H1 (cell line): ENCODE measurements around the gene CAMTA1. TPM values are rescaled to one million over a fixed set of nuclear protein-coding genes. Genes with fewer than 3 reads are reported as not detected.

ENCODE experiments used
- CTCF ChIA-PET: fragments of 300-600 bp; sonication (Branson Sonifier 250); formaldehyde crosslinking; loops from one replicate; lab custom pipeline; 2021; ENCODE audit not compliant: partially characterized antibody; lab: Charles Lee
- POLR2A ChIA-PET: fragments of 300-600 bp; sonication (Branson Sonifier 250); formaldehyde crosslinking; loops from one replicate; lab custom pipeline; 2021; ENCODE audit warnings: inconsistent platforms; ENCODE audit not compliant: partially characterized antibody; lab: Charles Lee
- DNase-seq, 2 experiments: peaks; one replicate each; pipeline versions ENCODE4 v3.0.0 to v3.0.0-alpha.2; 2010 to 2022; ENCODE audit warnings: low spot score in 2 of 2, low read depth in 1 of 2, mixed read lengths in 1 of 2
- FAIRE-seq: peaks from 2 replicates; lab custom pipeline; 2011; peaks lifted over from hg19 to GRCh38; lab: Jason Lieb, UNC
- H2AFZ ChIP-seq: 2 replicates; pipeline ENCODE4 v1.8.1; 2012; ENCODE audit warnings: low read length, inconsistent platforms
- H2AK5ac ChIP-seq: 2 replicates; pipeline ENCODE4 v1.6.1; 2013; ENCODE audit warnings: low read depth, low read length
- H2BK120ac ChIP-seq: replicated peaks from 2 replicates; pipeline ENCODE3; 2013; ENCODE audit warnings: low read depth, low read length, inconsistent platforms
- H2BK12ac ChIP-seq: 2 replicates; pipeline ENCODE4 v1.6.1; 2013; ENCODE audit warnings: low read depth, low read length
- H2BK15ac ChIP-seq: 2 replicates; pipeline ENCODE4 v1.6.1; 2013; ENCODE audit warnings: low read length
- H2BK20ac ChIP-seq: 2 replicates; pipeline ENCODE4 v1.6.1; 2013; ENCODE audit warnings: low read length
- H2BK5ac ChIP-seq: 2 replicates; pipeline ENCODE4 v1.6.1; 2013; ENCODE audit warnings: low read depth, low read length
- H3K14ac ChIP-seq: 2 replicates; pipeline ENCODE4 v1.6.1; 2013; ENCODE audit warnings: inconsistent platforms; ENCODE audit not compliant: insufficient read length
- H3K18ac ChIP-seq: 2 replicates; pipeline ENCODE4 v1.6.1; 2013; ENCODE audit warnings: low read length; ENCODE audit errors: extremely low read depth
- H3K23ac ChIP-seq: 2 replicates; pipeline ENCODE4 v1.6.1; 2013; ENCODE audit warnings: inconsistent platforms; ENCODE audit not compliant: insufficient read length
- H3K23me2 ChIP-seq: 2 replicates; pipeline ENCODE4 v1.6.1; 2013; ENCODE audit warnings: low read depth, low read length
- H3K27ac ChIP-seq: 2 replicates; pipeline ENCODE4 v1.6.1; 2011; ENCODE audit warnings: low read depth, low read length, inconsistent platforms
- H3K27me3 ChIP-seq, 4 experiments: replicated peaks in 1 of 4; 1 replicate in 1 of 4; 2 replicates in 3 of 4; pipeline versions ENCODE4 v1.6.1 to v1.8.1; 2011 to 2013; ENCODE audit warnings: low read length in 3 of 4, mild to moderate bottlenecking in 3 of 4, inconsistent platforms in 2 of 4, mixed read lengths in 2 of 4, moderate library complexity in 1 of 4; ENCODE audit not compliant: control insufficient read depth in 3 of 4, insufficient read depth in 3 of 4; ENCODE audit errors: extremely low read depth in 1 of 4
- H3K36me3 ChIP-seq, 4 experiments: 2 replicates each; pipeline versions ENCODE4 v1.6.1 to v1.8.1; 2011 to 2013; ENCODE audit warnings: mild to moderate bottlenecking in 4 of 4, low read length in 3 of 4, moderate library complexity in 2 of 4, control low read depth in 1 of 4, inconsistent platforms in 1 of 4; ENCODE audit not compliant: insufficient read depth in 4 of 4, control insufficient read depth in 2 of 4
- H3K4ac ChIP-seq: replicated peaks from 2 replicates; pipeline ENCODE3; 2013; ENCODE audit warnings: low read length, low read depth, mixed read lengths, inconsistent platforms; ENCODE audit not compliant: insufficient read length
- H3K4me1 ChIP-seq, 4 experiments: replicated peaks in 1 of 4; 1 replicate in 1 of 4; 2 replicates in 3 of 4; pipeline versions ENCODE4 v1.6.1 to v1.8.1; 2011 to 2013; ENCODE audit warnings: low read length in 3 of 4, inconsistent platforms in 2 of 4, mixed read lengths in 1 of 4; ENCODE audit not compliant: insufficient read depth in 4 of 4, control insufficient read depth in 3 of 4
- H3K4me2 ChIP-seq, 2 experiments: 2 replicates each; pipeline versions ENCODE4 v1.6.1 to v1.8.1; 2011 to 2013; ENCODE audit warnings: low read depth in 2 of 2, low read length in 2 of 2, control low read depth in 1 of 2, inconsistent platforms in 1 of 2, mild to moderate bottlenecking in 1 of 2; ENCODE audit not compliant: insufficient read depth in 1 of 2
- H3K4me3 ChIP-seq, 4 experiments: fragments of 200-600, 300-600 bp in 1 of 4; sonication (generic), shearing (Covaris generic), sonication (Bioruptor Twin) in 1 of 4; 2 replicates each; pipeline versions ENCODE4 v1.5.1 to v1.8.1; 2011 to 2016; ENCODE audit warnings: low read length in 4 of 4, low read depth in 3 of 4, control low read depth in 2 of 4, inconsistent platforms in 2 of 4, mild to moderate bottlenecking in 2 of 4, mixed read lengths in 1 of 4, moderate library complexity in 1 of 4; ENCODE audit not compliant: insufficient read depth in 2 of 4; ENCODE audit errors: extremely low read depth in 1 of 4
- H3K56ac ChIP-seq: replicated peaks from 2 replicates; pipeline ENCODE3; 2013; ENCODE audit warnings: low read depth, mild to moderate bottlenecking, mixed read lengths, low read length, inconsistent platforms; ENCODE audit not compliant: insufficient read length
- H3K79me1 ChIP-seq: 2 replicates; pipeline ENCODE4 v1.6.1; 2013; ENCODE audit warnings: low read depth, low read length, control low read depth
- H3K79me2 ChIP-seq, 2 experiments: 2 replicates each; pipeline versions ENCODE4 v1.6.1 to v1.8.1; 2012 to 2013; ENCODE audit warnings: low read length in 2 of 2, mild to moderate bottlenecking in 2 of 2, inconsistent platforms in 1 of 2; ENCODE audit not compliant: insufficient read depth in 2 of 2, control insufficient read depth in 1 of 2
- H3K9ac ChIP-seq, 4 experiments: replicated peaks in 1 of 4; 1 replicate in 1 of 4; 2 replicates in 3 of 4; pipeline versions ENCODE4 v1.6.1 to v1.8.1; 2011 to 2013; ENCODE audit warnings: low read depth in 3 of 4, low read length in 3 of 4, control low read depth in 2 of 4, mild to moderate bottlenecking in 2 of 4, moderate library complexity in 2 of 4, inconsistent platforms in 1 of 4; ENCODE audit errors: extremely low read depth in 1 of 4
- H3K9me3 ChIP-seq, 2 experiments: 2 replicates each; pipeline versions ENCODE4 v1.6.1 to v1.8.1; 2012 to 2013; ENCODE audit warnings: mild to moderate bottlenecking in 2 of 2, moderate library complexity in 2 of 2, control low read depth in 1 of 2, inconsistent platforms in 1 of 2, low read depth in 1 of 2, low read length in 1 of 2, mixed read lengths in 1 of 2; ENCODE audit not compliant: insufficient read depth in 2 of 2
- H4K20me1 ChIP-seq, 2 experiments: replicated peaks in 1 of 2; 2 replicates each; pipeline versions ENCODE3 to v1.8.1; 2011 to 2013; ENCODE audit warnings: inconsistent platforms in 2 of 2, low read length in 2 of 2, mild to moderate bottlenecking in 1 of 2; ENCODE audit not compliant: insufficient read depth in 2 of 2, control insufficient read depth in 1 of 2
- H4K5ac ChIP-seq: 2 replicates; pipeline ENCODE4 v1.6.1; 2013; ENCODE audit warnings: low read length, low read depth, mixed read lengths, inconsistent platforms; ENCODE audit not compliant: insufficient read length
- H4K8ac ChIP-seq: 2 replicates; pipeline ENCODE4 v1.8.0; 2013; ENCODE audit warnings: mild to moderate bottlenecking, moderate library complexity, low read length, inconsistent platforms; ENCODE audit not compliant: insufficient read depth; ENCODE audit errors: extremely low read depth
- H4K91ac ChIP-seq: replicated peaks from 2 replicates; pipeline ENCODE3; 2013; ENCODE audit warnings: low read length, mixed read lengths, inconsistent platforms; ENCODE audit not compliant: insufficient read length
- ATF2 ChIP-seq: IDR thresholded peaks from 2 replicates; pipeline ENCODE4 v1.6.1; 2012; ENCODE audit warnings: low read length, inconsistent platforms
- HDAC2 ChIP-seq, 2 experiments: fragments of 300-600 bp in 1 of 2; sonication (generic) in 1 of 2; IDR thresholded peaks; 2 replicates each; pipeline ENCODE4 v1.6.1; 2011 to 2012; ENCODE audit warnings: low read depth in 2 of 2, low read length in 2 of 2, mild to moderate bottlenecking in 2 of 2, moderate library complexity in 2 of 2, borderline replicate concordance in 1 of 2, inconsistent platforms in 1 of 2
- JUN ChIP-seq: IDR thresholded peaks from 2 replicates; pipeline ENCODE4 v1.6.1; 2011; ENCODE audit warnings: low read depth, mild to moderate bottlenecking, improper control_type of control experiment, low read length
- NRF1 ChIP-seq: IDR thresholded peaks from 2 replicates; pipeline ENCODE4 v1.6.1; 2011; ENCODE audit warnings: mild to moderate bottlenecking, low read depth, low read length, improper control_type of control experiment
- SP2 ChIP-seq: IDR thresholded peaks from 2 replicates; pipeline ENCODE4 v1.6.1; 2012; ENCODE audit warnings: mild to moderate bottlenecking, low read length, inconsistent platforms
- WGBS, 2 experiments: shearing (Covaris generic) in 1 of 2; methylation state at CpG; one replicate each; pipeline versions ENCODE4 v1.1.6 to v1.1.7; 2013 to 2015; ENCODE audit warnings: low lambda C conversion rate in 2 of 2, mixed read lengths in 2 of 2, inconsistent platforms in 1 of 2, low coverage in 1 of 2, missing lambda C conversion rate in 1 of 2; ENCODE audit not compliant: insufficient replicate concordance in 2 of 2, insufficient coverage in 1 of 2, insufficient read length in 1 of 2; ENCODE audit errors: extremely low coverage in 1 of 2, missing lambda C conversion rate in 1 of 2; 5-methylcytosine and 5-hydroxymethylcytosine counted together
- polyA plus RNA-seq, 7 experiments: library from polyadenylated mRNA; depleted of rRNA in 3 of 7; stranded (reverse) in 5 of 7; unstranded in 2 of 7; fragments of >200 nt in 5 of 7; fragments of 200-250 nt in 2 of 7; gene quantifications; 1 replicate in 5 of 7; 2 replicates in 1 of 7; 4 replicates in 1 of 7; pipeline versions ENCODE4 v1.2.1 to v1.2.3, GENCODE V29; 2011 to 2013; ENCODE audit warnings: missing spikeins in 2 of 7, mixed read lengths in 2 of 7
- total RNA-seq: library from RNA; stranded (reverse); fragmentation: NEBNext Ultra II Directional; extraction: Animal tissue kit (Norgen Biotek cat#: 25700); gene quantifications from 2 replicates; pipeline ENCODE4 v1.2.1, GENCODE V29; 2021

CAMTA1 gene
- total and polyA plus RNA-seq, 2 of the 8 experiments (the other 6 are each of a cell fraction or from before 2014, with no cell fraction given), result 65.0 to 119 TPM

GRCh38 chr1:7771823-7772299 lies 986.6 kb downstream of the CAMTA1 start:
- Histone ChIP-seq H3K4ac (no peak overlapping the region), H4K8ac (no peak overlapping the region), H3K79me1 (0 out of 2 replicates have a peak, but pooled peaks cover under 1% of the 10 kb centered on the region), H3K79me2 (peaks cover 6 to 32% of the 10 kb centered on the region in 2 experiments), H3K4me1 (peaks cover 0 to 6% (median 2%) of the 10 kb centered on the region in 4 experiments; a peak in 5 of 7 replicates), H4K5ac (no peak overlapping the region), H3K36me3 (peaks cover 0 to 16% (median 0%) of the 10 kb centered on the region in 4 experiments; a peak in 3 of 8 replicates), H4K20me1 (peaks cover 2 to 6% of the 10 kb centered on the region in 2 experiments), H3K4me3 (peak overlapping the region; percentile 83 to 99 (median 88)), H3K23me2 (0 out of 2 replicates have a peak, but pooled peaks cover 3% of the 10 kb centered on the region), H3K9me3 (no peaks in the 10 kb centered on the region), H3K56ac (no peak overlapping the region), H3K23ac (no peak overlapping the region), H2AFZ (no peak overlapping the region), H3K9ac (peak overlapping the region; percentile 62 to 79 (median 78)), H3K27ac (peak overlapping the region; percentile 79), H3K14ac (no peak overlapping the region), H2BK120ac (no peak overlapping the region), H2BK15ac (no peak overlapping the region), H3K4me2 (peak overlapping the region; percentile 76 to 89), H3K18ac (no peak overlapping the region), H4K91ac (no peak overlapping the region), H2AK5ac (no peak overlapping the region), H2BK12ac (no peak overlapping the region), H3K27me3 (no peaks in the 10 kb centered on the region)
- FAIRE-seq (no peak), DNase-seq (no peak)
- CTCF ChIA-PET, result interaction anchor here (1.2 to 1.8 kb wide), 2 partner anchors 19 to 102 kb away, joined by 5 to 13 read pairs; no protein-coding TSS in a partner anchor
- TF ChIP-seq NRF1, result no peak
- TF ChIP-seq JUN, result no peak
- no peak for TF ChIP-seq SP2
- no peak for TF ChIP-seq ATF2
- 0 out of 4 replicates have a peak, but pooled peaks of 1 of the 2 experiments have one; percentile 14 for TF ChIP-seq HDAC2 (IDR thresholded peaks at IDR 0.05; ENCODE audit: borderline replicate concordance in 1 of 2, low read depth in 2 of 2, low read length in 2 of 2)
- TF ChIP-seq, all 59 proteins: peak for 1
- no peak overlapping the region for H2BK20ac ChIP-seq
- no peak overlapping the region for H2BK5ac ChIP-seq
- WGBS, 2 experiments, result 35% methylated on average over 12 of the region's 12 CpGs; no CpG with 5 or more reads in 1 of the 2 experiments
- POLR2A ChIA-PET, result interaction anchor here (0.9 to 2.2 kb wide), 7 partner anchors 9 to 92 kb away, joined by 3 to 10 read pairs (median 5); partner anchors contain the start of gene PER3
